GM13977 (cell line): ENCODE results near the gene TRIM47.

Experiments used
- DNase-seq: peaks from one replicate; pipeline ENCODE4 v3.0.0; 2012; ENCODE audit warnings: low spot score
- CTCF ChIP-seq: IDR thresholded peaks from 2 replicates; pipeline ENCODE4 v1.5.1; 2012; ENCODE audit warnings: mild to moderate bottlenecking, control low read depth; ENCODE audit not compliant: insufficient read depth; ENCODE audit errors: extremely low read depth, missing control alignments
- in situ Hi-C: fragments of 300-500 bp; cut with MboI; formaldehyde crosslinking; loops from one replicate; pipeline ENCODE4 v1.12.0; 2022; ENCODE audit warnings: low sequenced_read_pairs, low pct_unique_long_range_greater_than_20kb, mixed read lengths, inconsistent platforms; ENCODE audit not compliant: unreplicated experiment

Gene TRIM47

GRCh38 chr17:75881678-75882454, 3.5 kb upstream of the TRIM47 start:
- DNase-seq: no peak
- no peak for TF ChIP-seq CTCF
- in situ Hi-C loops: no loop called here

- in situ Hi-C loops: no loop called here
- TF ChIP-seq CTCF: no peak
- DNase-seq: no peak
Observed at GRCh38 chr17:75880266-75880665, 1.9 kb upstream of the TRIM47 start.

GRCh38 chr17:75877752-75878173, 618 bp downstream of the TRIM47 start:
- in situ Hi-C loops: no loop called here
- TF ChIP-seq CTCF: peak; percentile 65
- DNase-seq: peak; percentile 85

GRCh38 chr17:75876938-75877751, 1.2 kb downstream of the TRIM47 start:
- DNase-seq: no peak
- in situ Hi-C loops: no loop called here
- TF ChIP-seq CTCF: peak; percentile 27

- TF ChIP-seq CTCF: peak; percentile 38
- DNase-seq: peak; percentile 73
- in situ Hi-C loops: no loop called here
Observed at GRCh38 chr17:75876190-75876937, 2.0 kb downstream of the TRIM47 start.

GRCh38 chr17:75875940-75876189, 2.5 kb downstream of the TRIM47 start:
- TF ChIP-seq CTCF: no peak
- no peak for DNase-seq
- in situ Hi-C loops: no loop called here
